ENCODE data around the gene CLEC4C.

DNA sequence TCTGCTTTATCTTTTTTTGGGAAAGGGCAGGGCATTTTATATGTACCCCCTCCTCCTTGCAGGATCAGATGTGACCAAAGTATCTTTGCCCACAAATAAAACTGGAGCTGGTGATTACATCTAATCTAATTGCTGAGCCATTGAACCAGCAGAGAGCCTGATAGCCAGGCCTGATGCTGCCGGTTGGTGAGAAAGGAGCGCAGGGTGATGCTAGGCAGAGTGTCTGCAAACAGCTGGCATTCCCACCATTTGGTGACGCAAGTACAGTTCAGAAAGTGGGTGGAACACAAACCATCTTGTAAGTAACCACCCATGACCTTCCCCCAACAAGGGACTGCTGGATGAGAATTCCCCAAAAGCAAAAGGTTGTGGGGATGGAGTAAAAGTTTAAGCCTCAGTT lies 23.2 kb downstream of the CLEC4C start:
- TF ChIP-seq, protein P1, sequence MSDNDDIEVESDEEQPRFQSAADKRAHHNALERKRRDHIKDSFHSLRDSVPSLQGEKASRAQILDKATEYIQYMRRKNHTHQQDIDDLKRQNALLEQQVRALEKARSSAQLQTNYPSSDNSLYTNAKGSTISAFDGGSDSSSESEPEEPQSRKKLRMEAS (IDR thresholded peaks at IDR 0.05; ENCODE audit: insufficient read depth, insufficient read length) = no peak
- TF ChIP-seq POLR2AphosphoS5 (IDR thresholded peaks at IDR 0.05; ENCODE audit: insufficient read depth, low read depth, low read length) (no peak), CTCF (IDR thresholded peaks at IDR 0.05; ENCODE audit: extremely low read depth in 1 of 2, insufficient read depth in 1 of 2, low read depth in 1 of 2, low read length in 2 of 2) (no peak), POLR2A (IDR thresholded peaks at IDR 0.05; ENCODE audit: low read depth, low read length) (no peak), EZH2 (IDR thresholded peaks at IDR 0.05; ENCODE audit: borderline replicate concordance, low read depth, low read length, severe bottlenecking) (no peak), JUN (IDR thresholded peaks at IDR 0.05; ENCODE audit: borderline replicate concordance, insufficient read depth, insufficient read length, low read depth) (no peak), MYC (IDR thresholded peaks at IDR 0.05; ENCODE audit: low read depth, low read length) (no peak), GATA2 (IDR thresholded peaks at IDR 0.05; ENCODE audit: insufficient read depth, insufficient read length, low read depth, low read length) (no peak), FOS (IDR thresholded peaks at IDR 0.05; ENCODE audit: borderline replicate concordance, insufficient read depth, low read length) (no peak)
